SK-N-SH (cell line): ENCODE data around the gene TAB3. TPM values are rescaled to one million over a fixed set of nuclear protein-coding genes. Genes with fewer than 3 reads are reported as not detected.

Experiments used
- CTCF ChIA-PET: fragments of 300-600, 350-600 bp; formaldehyde crosslinking; extraction: SDS; loops from one replicate; lab custom pipeline; 2021; lab: Yijun Ruan, JAX
- POLR2A ChIA-PET: fragments of 350-600 bp; sonication (Branson Sonifier 250); formaldehyde crosslinking; extraction: SDS; loops from one replicate; lab custom pipeline; 2020; ENCODE audit warnings: antibody characterized with exemption, inconsistent platforms; lab: Yijun Ruan, JAX
- DNase-seq: peaks from one replicate; pipeline ENCODE4 v3.0.0; 2012
- H2AFZ ChIP-seq: fragments of 200-600 bp; sonication (generic); 2 replicates; pipeline ENCODE4 v1.8.1; 2016; ENCODE audit warnings: antibody characterized with exemption, mild to moderate bottlenecking, low read depth
- H3F3A ChIP-seq: fragments of 200-600 bp; sonication (generic); replicated peaks from 2 replicates; pipeline ENCODE3; 2016; ENCODE audit warnings: antibody characterized with exemption, mild to moderate bottlenecking; ENCODE audit not compliant: insufficient read depth
- H3K27ac ChIP-seq, 2 experiments: fragments of 200-500 bp in 1 of 2; fragments of 200-600 bp in 1 of 2; sonication (Bioruptor generic) in 1 of 2; sonication (generic), shearing (Covaris generic) in 1 of 2; 2 replicates each; pipeline versions ENCODE4 v1.5.1 to v1.6.1; 2014 to 2016; ENCODE audit warnings: low read depth in 2 of 2, inconsistent platforms in 1 of 2, low read length in 1 of 2, mild to moderate bottlenecking in 1 of 2, mixed read lengths in 1 of 2
- H3K27me3 ChIP-seq: fragments of 200-600 bp; sonication (generic), shearing (Covaris generic); 2 replicates; pipeline ENCODE4 v1.6.1; 2016; ENCODE audit warnings: mixed run types; ENCODE audit not compliant: insufficient read depth
- H3K36me3 ChIP-seq, 2 experiments: fragments of 200-500 bp in 1 of 2; fragments of 200-600 bp in 1 of 2; sonication (Bioruptor generic) in 1 of 2; sonication (generic) in 1 of 2; replicated peaks in 1 of 2; 2 replicates each; pipeline versions ENCODE3 to v1.5.1; 2014 to 2016; ENCODE audit warnings: low read length in 1 of 2, mild to moderate bottlenecking in 1 of 2; ENCODE audit not compliant: insufficient read depth in 2 of 2, control insufficient read depth in 1 of 2
- H3K4me1 ChIP-seq, 2 experiments: fragments of 200-500 bp in 1 of 2; fragments of 200-600 bp in 1 of 2; sonication (Bioruptor generic) in 1 of 2; sonication (generic), shearing (Covaris generic) in 1 of 2; 2 replicates each; pipeline versions ENCODE4 v1.5.1 to v1.6.1; 2014 to 2016; ENCODE audit warnings: low read depth in 1 of 2, low read length in 1 of 2, mixed run types in 1 of 2; ENCODE audit not compliant: insufficient read depth in 2 of 2, control insufficient read depth in 1 of 2
- H3K4me2 ChIP-seq: fragments of 200-600 bp; sonication (generic), shearing (Covaris generic); 2 replicates; pipeline ENCODE4 v1.6.1; 2017; ENCODE audit warnings: mixed run types
- H3K4me3 ChIP-seq, 2 experiments: fragments of 200-500 bp in 1 of 2; fragments of 200-600 bp in 1 of 2; sonication (Bioruptor generic) in 1 of 2; sonication (generic), shearing (Covaris generic) in 1 of 2; 2 replicates each; pipeline versions ENCODE4 v1.5.1 to v1.8.1; 2014 to 2016; ENCODE audit warnings: low read depth in 2 of 2, inconsistent platforms in 1 of 2, low read length in 1 of 2, mild to moderate bottlenecking in 1 of 2, mixed read lengths in 1 of 2, moderate library complexity in 1 of 2
- H3K79me2 ChIP-seq: fragments of 200-600 bp; sonication (generic); 2 replicates; pipeline ENCODE4 v1.8.1; 2017; ENCODE audit warnings: mild to moderate bottlenecking; ENCODE audit not compliant: insufficient read depth
- H3K9ac ChIP-seq: fragments of 200-600 bp; sonication (generic); 2 replicates; pipeline ENCODE4 v1.6.1; 2017; ENCODE audit warnings: mixed run types
- H3K9me2 ChIP-seq: fragments of 200-600 bp; sonication (generic); 2 replicates; pipeline ENCODE4 v1.6.1; 2017; ENCODE audit warnings: mixed run types
- H3K9me3 ChIP-seq: fragments of 200-600 bp; sonication (generic); 2 replicates; pipeline ENCODE4 v1.6.1; 2017; ENCODE audit warnings: mixed run types, mild to moderate bottlenecking, moderate library complexity
- H4K20me1 ChIP-seq: fragments of 200-600 bp; sonication (generic); 2 replicates; pipeline ENCODE4 v1.6.1; 2017; ENCODE audit warnings: mild to moderate bottlenecking, mixed run types; ENCODE audit not compliant: insufficient read depth
- IRF3 ChIP-seq: fragments of 150-350 bp; IDR thresholded peaks from 2 replicates; pipeline ENCODE4 v1.6.1; 2016; ENCODE audit warnings: mild to moderate bottlenecking, low read depth, low read length
- NFIC ChIP-seq: IDR thresholded peaks from 2 replicates; pipeline ENCODE4 v1.4.0; 2012; ENCODE audit warnings: borderline replicate concordance
- NRF1 ChIP-seq: IDR thresholded peaks from 2 replicates; pipeline ENCODE4 v1.6.1; 2012; ENCODE audit warnings: low read depth, mild to moderate bottlenecking, low read length
- PBX3 ChIP-seq: IDR thresholded peaks from 2 replicates; pipeline ENCODE4; 2012
- POLR2AphosphoS5 ChIP-seq: IDR thresholded peaks from 2 replicates; pipeline ENCODE4 v1.6.1; 2012; ENCODE audit warnings: low read depth, low read length
- RAD21 ChIP-seq: IDR thresholded peaks from 2 replicates; pipeline ENCODE4 v1.6.1; 2012; ENCODE audit warnings: mild to moderate bottlenecking, low read length
- RCOR1 ChIP-seq: fragments of 150-350 bp; IDR thresholded peaks from 2 replicates; pipeline ENCODE4 v1.6.1; 2017; ENCODE audit warnings: antibody characterized with exemption, low read length
- SIN3A ChIP-seq: IDR thresholded peaks from 2 replicates; pipeline ENCODE4 v1.6.1; 2012; ENCODE audit warnings: low read depth, mild to moderate bottlenecking, low read length, moderate library complexity, borderline replicate concordance
- TCF12 ChIP-seq: IDR thresholded peaks from 2 replicates; pipeline ENCODE4 v1.4.0; 2012
- USF1 ChIP-seq: IDR thresholded peaks from 2 replicates; pipeline ENCODE4 v1.4.0; 2012; ENCODE audit warnings: low read depth, borderline replicate concordance
- WGBS: methylation state at CpG from one replicate; pipeline ENCODE4 v1.1.6; 2017; ENCODE audit warnings: low lambda C conversion rate; 5-methylcytosine and 5-hydroxymethylcytosine counted together
- polyA plus RNA-seq, 3 experiments: library from polyadenylated mRNA; depleted of rRNA; stranded (reverse); fragments of >200 nt; gene quantifications; 2 replicates each; pipeline ENCODE4 v1.2.3, GENCODE V29; 2012

Gene TAB3
- polyA plus RNA-seq, 1 of the 3 experiments (the other 2 are of a cell fraction), result 9.2 TPM

GRCh38 chrX:30883138-30883537 is 5.9 kb downstream of the TAB3 start:
- H2AFZ ChIP-seq, result no peak overlapping the region
- H3K9ac ChIP-seq, result no peak overlapping the region
- TF ChIP-seq TCF12, result no peak
- H3K79me2 ChIP-seq, result peaks cover 48% of the 10 kb centered on the region
- no peaks in the 10 kb centered on the region for H3K27me3 ChIP-seq
- ChIA-PET CTCF (no interaction called here), POLR2A (no interaction called here)
- no peak for DNase-seq
- peaks cover 0 to 4% of the 10 kb centered on the region in 2 experiments; a peak in 1 of 4 replicates for H3K4me1 ChIP-seq
- H3K4me3 ChIP-seq, result no peak overlapping the region
- no peaks in the 10 kb centered on the region for H3K36me3 ChIP-seq
- H3F3A ChIP-seq, result no peaks in the 10 kb centered on the region
- H3K27ac ChIP-seq, result no peak overlapping the region
- H3K9me2 ChIP-seq, result no peaks in the 10 kb centered on the region
- no peaks in the 10 kb centered on the region for H3K9me3 ChIP-seq
- 45% methylated on average over 2 of the region's 2 CpGs for WGBS
- no peak overlapping the region for H3K4me2 ChIP-seq
- H4K20me1 ChIP-seq, result no peaks in the 10 kb centered on the region

GRCh38 chrX:30881797-30882196 is 7.3 kb downstream of the TAB3 start:
- no peaks in the 10 kb centered on the region for H3F3A ChIP-seq
- H3K36me3 ChIP-seq, result no peaks in the 10 kb centered on the region
- 54% methylated on average over 1 of the region's 1 CpG for WGBS
- DNase-seq, result no peak
- TF ChIP-seq TCF12, result no peak
- H3K27ac ChIP-seq, result no peak overlapping the region
- no peaks in the 10 kb centered on the region for H4K20me1 ChIP-seq
- H3K9ac ChIP-seq, result no peak overlapping the region
- CTCF ChIA-PET, result no interaction called here
- POLR2A ChIA-PET, result no interaction called here
- H3K9me3 ChIP-seq, result no peaks in the 10 kb centered on the region
- H2AFZ ChIP-seq, result no peak overlapping the region
- no peak overlapping the region for H3K4me2 ChIP-seq
- H3K4me3 ChIP-seq, result no peak overlapping the region
- peaks cover 0 to 4% of the 10 kb centered on the region in 2 experiments; a peak in 1 of 4 replicates for H3K4me1 ChIP-seq
- H3K79me2 ChIP-seq, result peaks cover 44% of the 10 kb centered on the region
- no peaks in the 10 kb centered on the region for H3K27me3 ChIP-seq
- H3K9me2 ChIP-seq, result no peaks in the 10 kb centered on the region

- Histone ChIP-seq H3K4me3 (no peak overlapping the region), H3K79me2 (peaks cover 44% of the 10 kb centered on the region)
- POLR2A ChIA-PET, result no interaction called here
- TF ChIP-seq SIN3A (no peak), POLR2AphosphoS5 (no peak), NRF1 (no peak), PBX3 (no peak), RAD21 (no peak), RCOR1 (no peak), IRF3 (no peak), USF1 (no peak), NFIC (no peak)
- TF ChIP-seq, all 33 proteins: peak for 0
- Histone ChIP-seq H3K9me2 (no peaks in the 10 kb centered on the region), H3K9ac (no peak overlapping the region), H4K20me1 (no peaks in the 10 kb centered on the region), H3K4me2 (no peak overlapping the region), H2AFZ (no peak overlapping the region), H3K4me1 (peaks cover 0 to 4% of the 10 kb centered on the region in 2 experiments; a peak in 1 of 4 replicates), H3K36me3 (no peaks in the 10 kb centered on the region), H3K9me3 (no peaks in the 10 kb centered on the region), H3K27ac (no peak overlapping the region), H3K27me3 (no peaks in the 10 kb centered on the region), H3F3A (no peaks in the 10 kb centered on the region)
- no peak for DNase-seq
- WGBS, result 65% methylated on average over 1 of the region's 1 CpG
- CTCF ChIA-PET, result no interaction called here
Observed at GRCh38 chrX:30881390-30881789, 7.7 kb downstream of the TAB3 start.
